T-helper 2 cell (primary cell): Measurements from ENCODE around the gene KIF3B.
"Not testable (repeated sequence)": the region's sequence is repeated elsewhere in the genome, so short reads cannot be mapped to it uniquely, and the experiment has no call there.

ENCODE experiments used
- DNase-seq, 5 experiments: peaks; one replicate each; pipeline versions ENCODE4 v3.0.0 to v3.0.0-alpha.2; 2012 to 2022

KIF3B gene

GRCh38 chr20:32249030-32249738 is 28.3 kb upstream of the KIF3B start:
- peak in 3 of 5 experiments; percentile 9 to 95 (median 78) for DNase-seq

GRCh38 chr20:32251470-32251869 is 26.0 kb upstream of the KIF3B start:
- no peak for DNase-seq

GRCh38 chr20:32252189-32252588 is 25.3 kb upstream of the KIF3B start:
- peak in 4 of 5 experiments; percentile 6 to 81 (median 50) for DNase-seq

GRCh38 chr20:32260973-32261372 is 16.5 kb upstream of the KIF3B start:
- DNase-seq, result not testable (repeated sequence)

- no peak for DNase-seq
These were observed 15.8 kb upstream of the KIF3B start for GRCh38 chr20:32261644-32262043.

GRCh38 chr20:32263398-32263954 is 14.0 kb upstream of the KIF3B start:
- DNase-seq, result no peak

- DNase-seq, result no peak
These were observed 5.8 kb upstream of the KIF3B start for GRCh38 chr20:32271620-32272019.

GRCh38 chr20:32274359-32274758 is 3.1 kb upstream of the KIF3B start:
- no peak for DNase-seq

GRCh38 chr20:32275163-32275562 is 2.3 kb upstream of the KIF3B start:
- not testable (repeated sequence) for DNase-seq

- no peak for DNase-seq
These were observed 770 bp downstream of the KIF3B start for GRCh38 chr20:32278199-32278643.

- no peak for DNase-seq
These were observed 4.3 kb downstream of the KIF3B start for GRCh38 chr20:32281711-32282110.

GRCh38 chr20:32282461-32282860 is 5.0 kb downstream of the KIF3B start:
- no peak for DNase-seq

- peak in 1 of 5 experiments; percentile 78 for DNase-seq
These were observed 7.7 kb downstream of the KIF3B start for GRCh38 chr20:32285082-32285620.

GRCh38 chr20:32285621-32286371 is 8.3 kb downstream of the KIF3B start:
- DNase-seq, result peak in 3 of 5 experiments; percentile 12 to 96 (median 45)

GRCh38 chr20:32287231-32287638 is 9.8 kb downstream of the KIF3B start:
- no peak for DNase-seq

- DNase-seq, result no peak
These were observed 10.9 kb downstream of the KIF3B start for GRCh38 chr20:32288225-32288849.

GRCh38 chr20:32289299-32289660 is 11.8 kb downstream of the KIF3B start:
- DNase-seq, result not testable (repeated sequence)

GRCh38 chr20:32289661-32290431 is 12.4 kb downstream of the KIF3B start:
- no peak for DNase-seq

- DNase-seq, result no peak
These were observed 13.7 kb downstream of the KIF3B start for GRCh38 chr20:32291166-32291565.

- no peak for DNase-seq
These were observed 15.1 kb downstream of the KIF3B start for GRCh38 chr20:32292548-32292947.

- no peak for DNase-seq
These were observed 16.6 kb downstream of the KIF3B start for GRCh38 chr20:32294071-32294470.

GRCh38 chr20:32296412-32296811 is 19.0 kb downstream of the KIF3B start:
- no peak for DNase-seq
